ENCODE measurements around the gene CYB561.

Gene CYB561

GRCh38 chr17:63451150-63451549 lies 5.0 kb upstream of the CYB561 start:
- DNase-seq (ENCODE audit: low spot score): no peak

GRCh38 chr17:63450551-63450950 lies 4.4 kb upstream of the CYB561 start:
- DNase-seq (ENCODE audit: low spot score): peak; percentile 79

GRCh38 chr17:63448655-63449054 lies 2.5 kb upstream of the CYB561 start:
- DNase-seq (ENCODE audit: low spot score): no peak

GRCh38 chr17:63447471-63448009 lies 1.4 kb upstream of the CYB561 start:
- DNase-seq (ENCODE audit: low spot score): no peak

- DNase-seq (ENCODE audit: low spot score): peak; percentile 50
These were observed 806 bp upstream of the CYB561 start for GRCh38 chr17:63446753-63447470.

- DNase-seq (ENCODE audit: low spot score): peak; percentile 57
These were observed 544 bp downstream of the CYB561 start for GRCh38 chr17:63445571-63445953.

GRCh38 chr17:63445065-63445464 lies 1.0 kb downstream of the CYB561 start:
- no peak for DNase-seq (ENCODE audit: low spot score)

GRCh38 chr17:63444457-63444856 lies 1.6 kb downstream of the CYB561 start:
- no peak for DNase-seq (ENCODE audit: low spot score)

- no peak for DNase-seq (ENCODE audit: low spot score)
These were observed 3.1 kb downstream of the CYB561 start for GRCh38 chr17:63443053-63443452.

GRCh38 chr17:63442549-63443035 lies 3.5 kb downstream of the CYB561 start:
- DNase-seq (ENCODE audit: low spot score): no peak

- no peak for DNase-seq (ENCODE audit: low spot score)
These were observed 4.0 kb downstream of the CYB561 start for GRCh38 chr17:63442074-63442473.

GRCh38 chr17:63441654-63442053 lies 4.5 kb downstream of the CYB561 start:
- DNase-seq (ENCODE audit: low spot score): no peak

GRCh38 chr17:63440770-63441335 lies 5.3 kb downstream of the CYB561 start:
- no peak for DNase-seq (ENCODE audit: low spot score)

GRCh38 chr17:63440127-63440769 lies 5.9 kb downstream of the CYB561 start:
- no peak for DNase-seq (ENCODE audit: low spot score)

- no peak for DNase-seq (ENCODE audit: low spot score)
These were observed 6.4 kb downstream of the CYB561 start for GRCh38 chr17:63439687-63440086.

GRCh38 chr17:63438092-63439051 lies 7.7 kb downstream of the CYB561 start:
- no peak for DNase-seq (ENCODE audit: low spot score)

- DNase-seq (ENCODE audit: low spot score): no peak
These were observed 8.6 kb downstream of the CYB561 start for GRCh38 chr17:63437287-63438091.

- no peak for DNase-seq (ENCODE audit: low spot score)
These were observed 9.5 kb downstream of the CYB561 start for GRCh38 chr17:63436523-63437110.

GRCh38 chr17:63435681-63436522 lies 10.2 kb downstream of the CYB561 start:
- DNase-seq (ENCODE audit: low spot score): peak; percentile 58
